Measurements from ENCODE around the gene EDDM3A.

Gene EDDM3A

GRCh38 chr14:20782280-20782890 lies 36.7 kb downstream of the EDDM3A start:
- peaks cover 36% of the 10 kb centered on the region for H3K4me1 ChIP-seq (ENCODE audit: control insufficient read depth, insufficient read depth, low read length)
- H3K4me3 ChIP-seq (ENCODE audit: low read depth, low read length) = no peak overlapping the region; the same call in 1 of the 2 replicates

DNA sequence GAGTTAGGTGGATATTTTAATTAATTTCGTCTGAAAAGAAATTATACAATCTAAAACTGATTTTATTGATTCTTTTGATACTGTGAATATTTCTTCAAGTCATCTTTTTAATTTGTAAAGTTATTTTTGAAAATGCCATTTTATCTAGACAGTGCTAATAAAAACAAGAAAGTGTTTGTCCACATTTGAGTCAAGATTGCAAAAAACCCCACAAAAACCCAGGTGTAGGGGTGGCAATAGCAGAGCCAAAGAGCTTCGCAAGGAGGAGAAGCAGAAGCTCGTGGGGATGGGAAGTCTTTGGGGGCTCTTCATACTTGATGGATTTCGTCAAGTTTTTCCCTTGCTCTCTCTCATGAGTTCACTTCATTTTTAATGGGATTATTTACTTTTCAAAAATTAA lies 41.3 kb downstream of the EDDM3A start:
- no peak overlapping the region for H3K4me3 ChIP-seq (ENCODE audit: low read depth, low read length)
- H3K27ac ChIP-seq (ENCODE audit: low read depth, low read length) = no peak overlapping the region
- H3K4me1 ChIP-seq (ENCODE audit: control insufficient read depth, insufficient read depth, low read length) = peaks cover 24% of the 10 kb centered on the region
- H3K9me3 ChIP-seq (ENCODE audit: control insufficient read depth, insufficient read depth, low read length) = no peaks in the 10 kb centered on the region
- H3K36me3 ChIP-seq (ENCODE audit: control insufficient read depth, insufficient read depth, low read length) = no peaks in the 10 kb centered on the region
- no peak overlapping the region for H3K9ac ChIP-seq (ENCODE audit: low read depth, low read length)
- no peaks in the 10 kb centered on the region for H3K27me3 ChIP-seq (ENCODE audit: control insufficient read depth, insufficient read depth, low read length)

More at GRCh38 chr14:20782280-20782890, 36.7 kb downstream of the EDDM3A start:
- Histone ChIP-seq H3K36me3 (ENCODE audit: control insufficient read depth, insufficient read depth, low read length) (no peaks in the 10 kb centered on the region), H3K9ac (ENCODE audit: low read depth, low read length) (no peak overlapping the region), H3K27me3 (ENCODE audit: control insufficient read depth, insufficient read depth, low read length) (no peaks in the 10 kb centered on the region), H3K9me3 (ENCODE audit: control insufficient read depth, insufficient read depth, low read length) (no peaks in the 10 kb centered on the region), H3K27ac (ENCODE audit: low read depth, low read length) (peak overlapping the region; percentile 51)

GRCh38 chr14:20789230-20789813 lies 43.6 kb downstream of the EDDM3A start:
- H3K36me3 ChIP-seq (ENCODE audit: control insufficient read depth, insufficient read depth, low read length) = no peaks in the 10 kb centered on the region
- H3K27ac ChIP-seq (ENCODE audit: low read depth, low read length) = no peak overlapping the region
- H3K27me3 ChIP-seq (ENCODE audit: control insufficient read depth, insufficient read depth, low read length) = no peaks in the 10 kb centered on the region
- H3K4me1 ChIP-seq (ENCODE audit: control insufficient read depth, insufficient read depth, low read length) = peaks cover 14% of the 10 kb centered on the region
- H3K4me3 ChIP-seq (ENCODE audit: low read depth, low read length) = no peak overlapping the region
- no peak overlapping the region for H3K9ac ChIP-seq (ENCODE audit: low read depth, low read length)
- no peaks in the 10 kb centered on the region for H3K9me3 ChIP-seq (ENCODE audit: control insufficient read depth, insufficient read depth, low read length)

- Histone ChIP-seq H3K9ac (ENCODE audit: low read depth, low read length) (no peak overlapping the region), H3K27me3 (ENCODE audit: control insufficient read depth, insufficient read depth, low read length) (no peaks in the 10 kb centered on the region), H3K36me3 (ENCODE audit: control insufficient read depth, insufficient read depth, low read length) (no peaks in the 10 kb centered on the region), H3K4me3 (ENCODE audit: low read depth, low read length) (no peak overlapping the region), H3K9me3 (ENCODE audit: control insufficient read depth, insufficient read depth, low read length) (no peaks in the 10 kb centered on the region), H3K27ac (ENCODE audit: low read depth, low read length) (no peak overlapping the region), H3K4me1 (ENCODE audit: control insufficient read depth, insufficient read depth, low read length) (peaks cover 21% of the 10 kb centered on the region)
Observed at GRCh38 chr14:20790464-20791116, 44.9 kb downstream of the EDDM3A start.

DNA sequence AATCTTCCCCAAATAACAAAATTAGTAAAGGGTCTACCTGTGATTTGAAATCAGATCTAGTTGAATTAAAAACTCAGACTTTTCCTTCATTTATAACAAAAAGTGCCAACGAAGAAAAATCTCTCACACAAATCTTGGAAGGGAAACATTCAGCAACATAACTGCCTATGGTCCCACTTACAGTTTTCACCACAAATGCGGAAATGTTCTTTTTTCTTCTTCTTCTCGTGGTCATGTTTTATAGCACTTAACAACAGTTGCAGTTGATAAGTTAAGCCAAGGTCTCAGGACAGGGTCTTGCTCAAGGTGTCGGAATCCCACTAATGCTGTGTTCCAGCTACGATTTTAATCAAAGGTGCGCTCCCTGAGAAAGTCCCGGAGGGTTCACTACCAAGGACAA lies 45.5 kb downstream of the EDDM3A start:
- Histone ChIP-seq H3K4me1 (ENCODE audit: control insufficient read depth, insufficient read depth, low read length) (peaks cover 21% of the 10 kb centered on the region), H3K27ac (ENCODE audit: low read depth, low read length) (no peak overlapping the region), H3K9ac (ENCODE audit: low read depth, low read length) (no peak overlapping the region), H3K36me3 (ENCODE audit: control insufficient read depth, insufficient read depth, low read length) (no peaks in the 10 kb centered on the region), H3K27me3 (ENCODE audit: control insufficient read depth, insufficient read depth, low read length) (no peaks in the 10 kb centered on the region), H3K4me3 (ENCODE audit: low read depth, low read length) (no peak overlapping the region), H3K9me3 (ENCODE audit: control insufficient read depth, insufficient read depth, low read length) (no peaks in the 10 kb centered on the region)

DNA sequence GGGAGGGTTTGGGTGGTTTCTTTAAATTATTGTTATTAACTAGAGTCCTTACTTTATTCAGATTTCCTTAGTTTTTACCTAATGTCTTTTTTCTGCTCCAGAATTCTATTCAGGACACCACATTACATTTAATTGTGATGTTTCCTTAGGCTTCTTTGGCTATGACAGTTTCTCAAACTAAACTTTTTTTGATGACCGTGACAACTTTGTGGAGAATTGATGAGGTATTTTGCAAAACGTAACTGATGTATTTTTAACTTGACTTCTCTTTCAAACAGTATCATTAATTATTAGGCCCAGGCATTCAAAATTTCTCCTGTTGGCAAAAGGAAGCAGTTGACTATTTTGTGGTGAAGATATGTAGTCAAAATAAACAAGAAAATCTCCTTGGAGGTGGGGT lies 45.9 kb downstream of the EDDM3A start:
- no peaks in the 10 kb centered on the region for H3K36me3 ChIP-seq (ENCODE audit: control insufficient read depth, insufficient read depth, low read length)
- no peaks in the 10 kb centered on the region for H3K27me3 ChIP-seq (ENCODE audit: control insufficient read depth, insufficient read depth, low read length)
- no peak overlapping the region for H3K9ac ChIP-seq (ENCODE audit: low read depth, low read length)
- H3K9me3 ChIP-seq (ENCODE audit: control insufficient read depth, insufficient read depth, low read length) = no peaks in the 10 kb centered on the region
- no peak overlapping the region for H3K27ac ChIP-seq (ENCODE audit: low read depth, low read length)
- H3K4me3 ChIP-seq (ENCODE audit: low read depth, low read length) = no peak overlapping the region
- H3K4me1 ChIP-seq (ENCODE audit: control insufficient read depth, insufficient read depth, low read length) = peaks cover 21% of the 10 kb centered on the region

GRCh38 chr14:20792556-20792955 lies 46.9 kb downstream of the EDDM3A start:
- H3K27ac ChIP-seq (ENCODE audit: low read depth, low read length) = no peak overlapping the region
- no peaks in the 10 kb centered on the region for H3K27me3 ChIP-seq (ENCODE audit: control insufficient read depth, insufficient read depth, low read length)
- H3K36me3 ChIP-seq (ENCODE audit: control insufficient read depth, insufficient read depth, low read length) = no peaks in the 10 kb centered on the region
- H3K9ac ChIP-seq (ENCODE audit: low read depth, low read length) = no peak overlapping the region
- H3K9me3 ChIP-seq (ENCODE audit: control insufficient read depth, insufficient read depth, low read length) = no peaks in the 10 kb centered on the region
- no peak overlapping the region for H3K4me3 ChIP-seq (ENCODE audit: low read depth, low read length)
- peaks cover 21% of the 10 kb centered on the region for H3K4me1 ChIP-seq (ENCODE audit: control insufficient read depth, insufficient read depth, low read length)

- H3K9ac ChIP-seq (ENCODE audit: low read depth, low read length) = no peak overlapping the region
- H3K36me3 ChIP-seq (ENCODE audit: control insufficient read depth, insufficient read depth, low read length) = no peaks in the 10 kb centered on the region
- H3K4me3 ChIP-seq (ENCODE audit: low read depth, low read length) = no peak overlapping the region
- H3K27ac ChIP-seq (ENCODE audit: low read depth, low read length) = no peak overlapping the region
- H3K9me3 ChIP-seq (ENCODE audit: control insufficient read depth, insufficient read depth, low read length) = no peaks in the 10 kb centered on the region
- peaks cover 26% of the 10 kb centered on the region for H3K4me1 ChIP-seq (ENCODE audit: control insufficient read depth, insufficient read depth, low read length)
- no peaks in the 10 kb centered on the region for H3K27me3 ChIP-seq (ENCODE audit: control insufficient read depth, insufficient read depth, low read length)
Observed at GRCh38 chr14:20794644-20795369, 49.1 kb downstream of the EDDM3A start.

DNA sequence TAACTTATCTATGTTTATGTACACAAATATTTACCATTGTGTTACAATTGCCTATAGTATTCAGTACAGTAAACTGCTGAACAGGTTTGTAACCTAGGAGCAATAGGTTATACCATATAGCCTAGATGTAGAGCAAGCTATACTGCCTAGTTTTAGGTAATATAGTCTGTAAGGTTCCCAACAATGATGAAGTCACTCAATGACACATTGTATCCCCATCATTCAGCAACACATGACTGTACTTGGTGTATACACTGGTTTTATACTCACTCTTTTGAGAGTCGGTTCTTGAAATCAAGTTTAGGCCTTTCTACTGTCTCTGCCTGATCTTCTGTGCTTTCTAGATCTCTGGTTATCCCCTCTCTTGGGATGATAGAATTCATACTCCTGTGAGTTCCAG lies 51.5 kb downstream of the EDDM3A start:
- H3K36me3 ChIP-seq (ENCODE audit: control insufficient read depth, insufficient read depth, low read length) = no peaks in the 10 kb centered on the region
- H3K4me3 ChIP-seq (ENCODE audit: low read depth, low read length) = no peak overlapping the region
- no peak overlapping the region for H3K9ac ChIP-seq (ENCODE audit: low read depth, low read length)
- H3K4me1 ChIP-seq (ENCODE audit: control insufficient read depth, insufficient read depth, low read length) = peaks cover 27% of the 10 kb centered on the region
- H3K27me3 ChIP-seq (ENCODE audit: control insufficient read depth, insufficient read depth, low read length) = no peaks in the 10 kb centered on the region
- H3K27ac ChIP-seq (ENCODE audit: low read depth, low read length) = no peak overlapping the region
- no peaks in the 10 kb centered on the region for H3K9me3 ChIP-seq (ENCODE audit: control insufficient read depth, insufficient read depth, low read length)

All from HUES48 (cell line).